IMR-90 (cell line): Measurements from ENCODE around the gene SAMSN1. TPM values are rescaled to one million over a fixed set of nuclear protein-coding genes. Genes with fewer than 3 reads are reported as not detected.

Source experiments
- ATAC-seq: fragments of 200-7000 bp; cut with Tn5 transposase; 2 replicates; pipeline ENCODE4 v1.9.1; 2020; ENCODE audit warnings: low read depth, mild to moderate bottlenecking, moderate library complexity
- BruUV-seq: library from RNA; stranded (reverse); fragments of 400-500 nt; replicated peaks from 2 replicates; lab custom pipeline; 2021; lab: Mats Ljungman, UMichigan
- CTCF ChIA-PET: fragments of 300-600 bp; formaldehyde crosslinking; extraction: SDS; loops from one replicate; lab custom pipeline; 2021; ENCODE audit warnings: antibody characterized with exemption; lab: Yijun Ruan, JAX
- POLR2A ChIA-PET: fragments of 300-600 bp; sonication (Branson Sonifier 250); formaldehyde crosslinking; loops from one replicate; lab custom pipeline; 2022; ENCODE audit warnings: antibody characterized with exemption; ENCODE audit not compliant: unreplicated experiment; lab: Charles Lee
- DNase-seq: peaks from one replicate; pipeline ENCODE4 v3.0.0; 2013
- H2AFZ ChIP-seq: replicated peaks from 2 replicates; pipeline ENCODE3; 2013; ENCODE audit warnings: low read length, mild to moderate bottlenecking; ENCODE audit not compliant: poor library complexity
- H2AK5ac ChIP-seq: 2 replicates; pipeline ENCODE4 v1.6.1; 2013; ENCODE audit warnings: low read depth, low read length, inconsistent platforms
- H2AK9ac ChIP-seq: replicated peaks from 2 replicates; pipeline ENCODE3; 2013; ENCODE audit warnings: mild to moderate bottlenecking, low read depth, low read length, moderate library complexity; ENCODE audit not compliant: poor library complexity
- H2BK120ac ChIP-seq: 2 replicates; pipeline ENCODE4 v1.6.1; 2013; ENCODE audit warnings: low read depth, low read length, inconsistent platforms
- H2BK15ac ChIP-seq: 3 replicates; pipeline ENCODE4 v1.6.1; 2013; ENCODE audit warnings: low read depth, low read length, inconsistent platforms
- H2BK20ac ChIP-seq: 2 replicates; pipeline ENCODE4 v1.6.1; 2013; ENCODE audit warnings: low read depth, mild to moderate bottlenecking, inconsistent platforms, low read length, moderate library complexity
- H2BK5ac ChIP-seq: 2 replicates; pipeline ENCODE4 v1.6.1; 2013; ENCODE audit warnings: mild to moderate bottlenecking, low read depth, low read length, inconsistent platforms; ENCODE audit not compliant: poor library complexity, severe bottlenecking
- H3K14ac ChIP-seq: replicated peaks from 2 replicates; pipeline ENCODE4 v1.6.1; 2013; ENCODE audit warnings: low read depth, low read length, inconsistent platforms
- H3K18ac ChIP-seq: 2 replicates; pipeline ENCODE4 v1.6.1; 2013; ENCODE audit warnings: low read depth, low read length, control low read depth
- H3K23ac ChIP-seq: 2 replicates; pipeline ENCODE4 v1.6.1; 2013; ENCODE audit warnings: low read depth, low read length, inconsistent platforms
- H3K27ac ChIP-seq: 2 replicates; pipeline ENCODE4 v1.5.1; 2013; ENCODE audit warnings: mild to moderate bottlenecking, control low read depth, low read length; ENCODE audit not compliant: insufficient read depth
- H3K27me3 ChIP-seq: 2 replicates; pipeline ENCODE4 v1.6.1; 2013; ENCODE audit warnings: low read length; ENCODE audit not compliant: control insufficient read depth, insufficient read depth
- H3K36me3 ChIP-seq: 2 replicates; pipeline ENCODE4 v1.6.1; 2013; ENCODE audit warnings: low read length, mixed read lengths; ENCODE audit not compliant: control insufficient read depth, insufficient read depth
- H3K4ac ChIP-seq: 2 replicates; pipeline ENCODE4 v1.6.1; 2013; ENCODE audit warnings: low read depth, low read length, inconsistent platforms
- H3K4me1 ChIP-seq: 2 replicates; pipeline ENCODE4 v1.6.1; 2013; ENCODE audit warnings: low read length, mixed read lengths; ENCODE audit not compliant: control insufficient read depth, insufficient read depth
- H3K4me2 ChIP-seq: 2 replicates; pipeline ENCODE4 v1.6.1; 2013; ENCODE audit warnings: low read depth, mild to moderate bottlenecking, control low read depth, low read length, moderate library complexity
- H3K4me3 ChIP-seq: 2 replicates; pipeline ENCODE4 v1.5.1; 2013; ENCODE audit warnings: low read depth, mild to moderate bottlenecking, control low read depth, low read length, moderate library complexity; ENCODE audit not compliant: insufficient read depth
- H3K56ac ChIP-seq: 2 replicates; pipeline ENCODE4 v1.6.1; 2013; ENCODE audit warnings: low read length, inconsistent platforms; ENCODE audit not compliant: insufficient read depth; ENCODE audit errors: extremely low read depth
- H3K79me1 ChIP-seq, 2 experiments: 2 replicates each; pipeline ENCODE4 v1.6.1; 2013; ENCODE audit warnings: low read length in 2 of 2, inconsistent platforms in 1 of 2, low read depth in 1 of 2
- H3K9ac ChIP-seq: 2 replicates; pipeline ENCODE4 v1.6.1; 2013; ENCODE audit warnings: low read depth, low read length, control low read depth
- H3K9me1 ChIP-seq: 2 replicates; pipeline ENCODE4 v1.6.1; 2013; ENCODE audit warnings: low read length, inconsistent platforms; ENCODE audit not compliant: insufficient read depth
- H3K9me3 ChIP-seq: 2 replicates; pipeline ENCODE4 v1.6.1; 2013; ENCODE audit warnings: low read length; ENCODE audit not compliant: control insufficient read depth, insufficient read depth
- H4K20me1 ChIP-seq: 2 replicates; pipeline ENCODE4 v1.6.1; 2013; ENCODE audit warnings: low read length, inconsistent platforms; ENCODE audit not compliant: insufficient read depth
- H4K5ac ChIP-seq: 2 replicates; pipeline ENCODE4 v1.6.1; 2013; ENCODE audit warnings: mild to moderate bottlenecking, low read depth, low read length, control low read depth
- H4K8ac ChIP-seq, 2 experiments: 2 replicates each; pipeline ENCODE4 v1.6.1; 2013; ENCODE audit warnings: low read depth in 2 of 2, low read length in 2 of 2, control low read depth in 1 of 2, inconsistent platforms in 1 of 2
- H4K91ac ChIP-seq: 2 replicates; pipeline ENCODE4 v1.6.1; 2013; ENCODE audit warnings: low read depth, low read length, inconsistent platforms; ENCODE audit not compliant: insufficient read depth
- BHLHE40 ChIP-seq: fragments of 150-350 bp; IDR thresholded peaks from 2 replicates; pipeline ENCODE4 v1.6.1; 2016; ENCODE audit warnings: mild to moderate bottlenecking, low read depth, low read length
- CEBPB ChIP-seq: IDR thresholded peaks from 2 replicates; pipeline ENCODE4 v1.6.1; 2012; ENCODE audit warnings: low read depth, low read length, improper control_type of control experiment
- MAFK ChIP-seq: IDR thresholded peaks from 2 replicates; pipeline ENCODE4 v1.6.1; 2012; ENCODE audit warnings: low read depth, low read length, improper control_type of control experiment
- MAZ ChIP-seq: IDR thresholded peaks from 2 replicates; pipeline ENCODE4 v1.6.1; 2012; ENCODE audit warnings: low read depth, mild to moderate bottlenecking, low read length, improper control_type of control experiment, moderate library complexity, borderline replicate concordance
- MXI1 ChIP-seq: IDR thresholded peaks from 2 replicates; pipeline ENCODE4 v1.6.1; 2012; ENCODE audit warnings: low read depth, mild to moderate bottlenecking, low read length, moderate library complexity, borderline replicate concordance
- NFE2L2 ChIP-seq: fragments of 150-350 bp; IDR thresholded peaks from 2 replicates; pipeline ENCODE4 v1.6.1; 2016; ENCODE audit warnings: low read depth, mild to moderate bottlenecking, low read length
- dilution Hi-C: fragments of 300-500 bp; cut with HindIII; formaldehyde crosslinking; loops from one replicate; pipeline ENCODE4 v1.14.3; 2018; ENCODE audit warnings: low sequenced_read_pairs; ENCODE audit not compliant: unreplicated experiment
- in situ Hi-C: fragments of 300-500 bp; cut with MboI; formaldehyde crosslinking; loops from 3 replicates; pipeline ENCODE4 v1.14.3; 2019; ENCODE audit warnings: low sequenced_read_pairs, inconsistent platforms, mixed read lengths
- intact Hi-C: fragments of 100-400 bp; cut with micrococcal nuclease; formaldehyde crosslinking; loops from 2 replicates; pipeline ENCODE4 v1.10.0; 2022
- polyA plus RNA-seq, 3 experiments: library from polyadenylated mRNA; depleted of rRNA; stranded (reverse); fragments of >200 nt; gene quantifications; 2 replicates each; pipeline ENCODE4 v1.2.3, GENCODE V29; 2012; ENCODE audit warnings: low replicate concordance in 1 of 3
- total RNA-seq: library from RNA; depleted of rRNA; stranded (reverse); fragments of >200 nt; gene quantifications from 2 replicates; pipeline ENCODE4 v1.2.3, GENCODE V29; 2012
- TF ChIP-seq, protein P1 (sequence below): fragments of 150-350 bp; IDR thresholded peaks from 2 replicates; pipeline ENCODE4 v1.6.1; 2016; ENCODE audit warnings: low read depth, mild to moderate bottlenecking, low read length, moderate library complexity, borderline replicate concordance

Gene SAMSN1
- total and polyA plus RNA-seq, 2 of the 4 experiments (the other 2 are of a cell fraction) = not detected

- ChIA-PET CTCF (no interaction called here), POLR2A (no interaction called here)
These were observed 45.3 kb upstream of the SAMSN1 start for GRCh38 chr21:14591377-14591776.

More at GRCh38 chr21:14591377-14591776, 45.3 kb upstream of the SAMSN1 start:
- Histone ChIP-seq H4K8ac (no peak overlapping the region), H3K9me3 (peaks cover 2% of the 10 kb centered on the region; the same call in 1 of the 2 replicates), H4K5ac (no peak overlapping the region), H2AK9ac (no peak overlapping the region), H2BK15ac (no peak overlapping the region), H2BK20ac (no peak overlapping the region), H2BK5ac (no peak overlapping the region), H3K4me2 (no peak overlapping the region), H2AK5ac (no peak overlapping the region), H3K9ac (no peak overlapping the region), H2AFZ (no peak overlapping the region), H3K9me1 (no peaks in the 10 kb centered on the region), H3K14ac (no peak overlapping the region), H3K56ac (no peak overlapping the region), H3K27me3 (no peaks in the 10 kb centered on the region), H3K79me1 (no peaks in the 10 kb centered on the region), H3K27ac (no peak overlapping the region), H2BK120ac (no peak overlapping the region), H3K4me3 (no peak overlapping the region), H3K23ac (no peak overlapping the region), H3K4me1 (no peaks in the 10 kb centered on the region), H3K36me3 (no peaks in the 10 kb centered on the region), H4K91ac (no peak overlapping the region), H3K4ac (no peak overlapping the region), H3K18ac (no peak overlapping the region), H4K20me1 (no peaks in the 10 kb centered on the region)
- no peak for TF ChIP-seq BHLHE40
- TF ChIP-seq NFE2L2 = no peak
- no peak for TF ChIP-seq MXI1
- no peak for TF ChIP-seq MAFK
- TF ChIP-seq, protein P1, sequence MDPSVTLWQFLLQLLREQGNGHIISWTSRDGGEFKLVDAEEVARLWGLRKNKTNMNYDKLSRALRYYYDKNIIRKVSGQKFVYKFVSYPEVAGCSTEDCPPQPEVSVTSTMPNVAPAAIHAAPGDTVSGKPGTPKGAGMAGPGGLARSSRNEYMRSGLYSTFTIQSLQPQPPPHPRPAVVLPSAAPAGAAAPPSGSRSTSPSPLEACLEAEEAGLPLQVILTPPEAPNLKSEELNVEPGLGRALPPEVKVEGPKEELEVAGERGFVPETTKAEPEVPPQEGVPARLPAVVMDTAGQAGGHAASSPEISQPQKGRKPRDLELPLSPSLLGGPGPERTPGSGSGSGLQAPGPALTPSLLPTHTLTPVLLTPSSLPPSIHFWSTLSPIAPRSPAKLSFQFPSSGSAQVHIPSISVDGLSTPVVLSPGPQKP = no peak
- no peak for TF ChIP-seq CEBPB
- no peak for TF ChIP-seq MAZ
- ATAC-seq (no peak), DNase-seq (no peak)
- intact Hi-C loops = no loop called here
- BruUV-seq = no TSS peak
- dilution Hi-C loops = no loop called here
- in situ Hi-C loops = no loop called here
